Naive thymus-derived CD4-positive, alpha-beta T cell (primary cell): ENCODE data around the gene SLC43A1. TPM values are rescaled to one million over a fixed set of nuclear protein-coding genes. Genes with fewer than 3 reads are reported as not detected.
A peak's percentile ranks its signal among the peaks of the same experiment; 100 is the strongest.

Source experiments
- ATAC-seq: fragments of 150-1000 bp; cut with Tn5 transposase; 2 replicates; pipeline ENCODE4 v1.10.0; 2021; ENCODE audit warnings: mild to moderate bottlenecking, moderate library complexity
- CTCF ChIA-PET: fragments of 350-600 bp; sonication (Branson Sonifier 250); formaldehyde crosslinking; loops from one replicate; lab custom pipeline; 2021; ENCODE audit warnings: antibody characterized with exemption; lab: Charles Lee
- POLR2A ChIA-PET: fragments of 350-600 bp; sonication (Branson Sonifier 250); formaldehyde crosslinking; loops from one replicate; lab custom pipeline; 2021; ENCODE audit warnings: antibody characterized with exemption, inconsistent platforms; lab: Charles Lee
- DNase-seq, 9 donors: peaks; one replicate each; pipeline versions ENCODE4 v3.0.0 to v3.0.0-alpha.2; 2020 to 2022; ENCODE audit warnings: mixed read lengths in 1 of 9
- H3K27ac ChIP-seq: one replicate; pipeline ENCODE4 v1.7.0; 2013; ENCODE audit warnings: mild to moderate bottlenecking, low read depth, low read length, moderate library complexity
- H3K27me3 ChIP-seq, 2 donors: one replicate each; pipeline ENCODE4 v1.7.0; 2013; ENCODE audit warnings: low read length in 2 of 2, mild to moderate bottlenecking in 2 of 2, moderate library complexity in 2 of 2; ENCODE audit not compliant: control insufficient read depth in 2 of 2, insufficient read depth in 2 of 2
- H3K36me3 ChIP-seq, 3 experiments: 1 replicate in 2 of 3; 2 replicates in 1 of 3; pipeline ENCODE4 v1.7.0; 2013; ENCODE audit warnings: low read length in 3 of 3, mild to moderate bottlenecking in 3 of 3, moderate library complexity in 1 of 3; ENCODE audit not compliant: insufficient read depth in 3 of 3, control insufficient read depth in 2 of 3
- H3K4me1 ChIP-seq, 2 donors: one replicate each; pipeline ENCODE4 v1.7.0; 2013; ENCODE audit warnings: low read length in 2 of 2, mild to moderate bottlenecking in 2 of 2, moderate library complexity in 1 of 2; ENCODE audit not compliant: control insufficient read depth in 2 of 2, insufficient read depth in 2 of 2
- H3K4me3 ChIP-seq: 2 replicates; pipeline ENCODE4 v1.7.0; 2013; ENCODE audit warnings: mild to moderate bottlenecking, low read length
- H3K9me3 ChIP-seq, 3 experiments: 1 replicate in 2 of 3; 2 replicates in 1 of 3; pipeline ENCODE4 v1.7.0; 2013; ENCODE audit warnings: low read length in 3 of 3; ENCODE audit not compliant: control insufficient read depth in 2 of 3
- H3K27ac Mint-ChIP-seq, 9 donors: one replicate each; pipeline ENCODE4 v1.8.0; 2020 to 2022; ENCODE audit warnings: mixed read lengths in 9 of 9, mild to moderate bottlenecking in 8 of 9, moderate library complexity in 5 of 9, inconsistent platforms in 2 of 9
- H3K27me3 Mint-ChIP-seq, 5 donors: one replicate each; pipeline ENCODE4 v1.8.0; 2021 to 2022; ENCODE audit warnings: mixed read lengths in 5 of 5, mild to moderate bottlenecking in 1 of 5
- H3K36me3 Mint-ChIP-seq, 5 donors: one replicate each; pipeline ENCODE4 v1.8.0; 2020 to 2022; ENCODE audit warnings: mixed read lengths in 5 of 5, mild to moderate bottlenecking in 3 of 5, inconsistent platforms in 1 of 5
- H3K4me1 Mint-ChIP-seq, 7 donors: one replicate each; pipeline ENCODE4 v1.8.0; 2020 to 2022; ENCODE audit warnings: mixed read lengths in 7 of 7, mild to moderate bottlenecking in 3 of 7, inconsistent platforms in 1 of 7
- H3K4me3 Mint-ChIP-seq, 10 donors: one replicate each; pipeline ENCODE4 v1.8.0; 2020 to 2022; ENCODE audit warnings: mild to moderate bottlenecking in 10 of 10, mixed read lengths in 10 of 10, moderate library complexity in 6 of 10, inconsistent platforms in 2 of 10
- H3K9me3 Mint-ChIP-seq, 11 donors: one replicate each; pipeline ENCODE4 v1.8.0; 2020 to 2022; ENCODE audit warnings: mixed read lengths in 11 of 11, mild to moderate bottlenecking in 4 of 11, inconsistent platforms in 1 of 11, moderate library complexity in 1 of 11
- intact Hi-C, 2 donors: fragments of 100-400 bp; cut with micrococcal nuclease; formaldehyde crosslinking; loops; one replicate each; pipeline ENCODE4 v1.15.1; 2023
- polyA plus RNA-seq, 2 donors: library from polyadenylated mRNA; unstranded; fragments of 300-500 nt; fragmentation: Illumina TruSeq; gene quantifications; one replicate each; pipeline ENCODE4 v1.2.3, GENCODE V29; 2021
- total RNA-seq, 6 experiments: library from RNA in 5 of 6; stranded (reverse) in 5 of 6; gene quantifications; 1 replicate in 5 of 6; 2 replicates in 1 of 6; pipeline ENCODE4 v1.2.3 and lab custom pipeline; 2021 to 2026

The SLC43A1 gene
- total RNA-seq (10 to 100 TPM; 10.1 to 19.2 (median 16.3) TPM), polyA plus RNA-seq (10 to 100 TPM; 12.7 to 15.4 TPM), total RNA-seq (lab: John Stamatoyannopoulos, UW) (9.7 reads per million, percentile 35 among the genes with 10 or more reads in this experiment)

GRCh38 chr11:57515332-57516060 is at the start of gene SLC43A1:
TSS of gene SLC43A1 (minus strand) at chr11:57515702. CDS start at chr11:57514111, 1,591 bp downstream.
- CTCF ChIA-PET = interaction anchor here (0.9 to 5.3 kb wide), 4 partner anchors 9 to 129 kb away, joined by 3 to 43 read pairs (median 20); no protein-coding TSS in a partner anchor
- no peaks in the 10 kb centered on the region for H3K36me3 Mint-ChIP-seq
- ATAC-seq = peak; percentile 33
- Histone ChIP-seq H3K36me3 (peaks cover 0 to 12% (median 0%) of the 10 kb centered on the region in 3 experiments), H3K4me3 (peak within 1 kb of the TSS; percentile 63), H3K27me3 (no peaks in the 10 kb centered on the region), H3K27ac (peak within 1 kb of the TSS; percentile 63), H3K4me1 (peaks cover 5 to 7% of the 10 kb centered on the region in 2 donors), H3K9me3 (no peaks in the 10 kb centered on the region)
- H3K27ac Mint-ChIP-seq = peak within 1 kb of the TSS; percentile 69 to 93 (median 78)
- POLR2A ChIA-PET = interaction anchor here (0.6 to 3.1 kb wide), 7 partner anchors 9 to 191 kb away, joined by 3 to 12 read pairs (median 4); partner anchors contain the start of gene UBE2L6
- H3K4me1 Mint-ChIP-seq = peaks cover 19 to 31% (median 29%) of the 10 kb centered on the region in 7 donors
- peaks cover 0 to 10% (median 0%) of the 10 kb centered on the region in 5 donors for H3K27me3 Mint-ChIP-seq
- no peaks in the 10 kb centered on the region for H3K9me3 Mint-ChIP-seq
- DNase-seq = peak in 2 of 9 donors; percentile 17 to 54
- intact Hi-C loops = loop anchor here in 1 of 2 donors (1.0 to 2.0 kb wide), 2 partner anchors 12 to 57 kb away; no protein-coding TSS in a partner anchor
- peak within 1 kb of the TSS; percentile 95 to 99 (median 98) for H3K4me3 Mint-ChIP-seq

- no peaks in the 10 kb centered on the region for H3K9me3 ChIP-seq
- intact Hi-C loops = loop anchor here in 1 of 2 donors (10.0 kb wide), 2 partner anchors 238 to 1582 kb away; partner anchors contain the start of genes FAM111A and TNKS1BP1
- no peak for ATAC-seq
These were observed 47.1 kb upstream of the SLC43A1 start for GRCh38 chr11:57562596-57562995.

GRCh38 chr11:57560146-57560545 is 44.6 kb upstream of the SLC43A1 start:
- Mint-ChIP-seq H3K4me3 (no peak overlapping the region), H3K27me3 (no peaks in the 10 kb centered on the region), H3K36me3 (peaks cover 10 to 27% (median 16%) of the 10 kb centered on the region in 5 donors), H3K27ac (peak overlapping the region in 5 of 9 donors; percentile 6 to 55 (median 45)), H3K4me1 (peaks cover 35 to 54% (median 47%) of the 10 kb centered on the region in 7 donors), H3K9me3 (no peaks in the 10 kb centered on the region)
- Histone ChIP-seq H3K4me1 (peaks cover 4 to 10% of the 10 kb centered on the region in 2 donors), H3K27ac (no peak overlapping the region), H3K36me3 (peaks cover 12 to 70% (median 21%) of the 10 kb centered on the region in 3 experiments), H3K9me3 (no peaks in the 10 kb centered on the region), H3K4me3 (no peak overlapping the region), H3K27me3 (no peaks in the 10 kb centered on the region)
- ATAC-seq (no peak), DNase-seq (no peak)
- ChIA-PET POLR2A (no interaction called here), CTCF (no interaction called here)
- intact Hi-C loops = loop anchor here in 1 of 2 donors (10.0 kb wide), 2 partner anchors 235 to 1585 kb away; partner anchors contain the start of genes FAM111A and TNKS1BP1

More at GRCh38 chr11:57562596-57562995, 47.1 kb upstream of the SLC43A1 start:
- Histone ChIP-seq H3K27ac (peak overlapping the region; percentile 20), H3K36me3 (peaks cover 11 to 50% (median 16%) of the 10 kb centered on the region in 3 experiments), H3K4me1 (peaks cover 9 to 11% of the 10 kb centered on the region in 2 donors), H3K4me3 (no peak overlapping the region), H3K27me3 (no peaks in the 10 kb centered on the region)
- no peak for DNase-seq
- no peaks in the 10 kb centered on the region for H3K27me3 Mint-ChIP-seq
- peak overlapping the region in 7 of 10 donors; percentile 7 to 60 (median 13) for H3K4me3 Mint-ChIP-seq
- ChIA-PET POLR2A (interaction anchor here (1.0 kb wide), 1 partner anchor 16 kb away, joined by 3 read pairs; no protein-coding TSS in a partner anchor), CTCF (interaction anchor here (0.7 to 1.3 kb wide), 2 partner anchors 11 to 77 kb away, joined by 3 to 4 read pairs; no protein-coding TSS in a partner anchor)
- H3K27ac Mint-ChIP-seq = peak overlapping the region in 8 of 9 donors; percentile 43 to 97 (median 58)
- no peaks in the 10 kb centered on the region for H3K9me3 Mint-ChIP-seq
- peaks cover 45 to 62% (median 52%) of the 10 kb centered on the region in 7 donors for H3K4me1 Mint-ChIP-seq
- peaks cover 10 to 28% (median 13%) of the 10 kb centered on the region in 5 donors for H3K36me3 Mint-ChIP-seq

GRCh38 chr11:57556041-57556440 is 40.5 kb upstream of the SLC43A1 start:
- H3K36me3 ChIP-seq = peaks cover 30 to 95% (median 46%) of the 10 kb centered on the region in 3 experiments
- intact Hi-C loops = no loop called here
- Mint-ChIP-seq H3K4me3 (no peak overlapping the region), H3K9me3 (no peaks in the 10 kb centered on the region), H3K4me1 (peaks cover 8 to 19% (median 10%) of the 10 kb centered on the region in 7 donors), H3K36me3 (peaks cover 6 to 38% (median 23%) of the 10 kb centered on the region in 5 donors), H3K27me3 (no peaks in the 10 kb centered on the region), H3K27ac (peak overlapping the region in 4 of 9 donors; percentile 8 to 59 (median 42))
- POLR2A ChIA-PET = no interaction called here
- DNase-seq (no peak), ATAC-seq (no peak)
- H3K27ac ChIP-seq = no peak overlapping the region
- CTCF ChIA-PET = no interaction called here
- no peaks in the 10 kb centered on the region for H3K9me3 ChIP-seq
- H3K4me3 ChIP-seq = no peak overlapping the region
- peaks cover 0 to 3% of the 10 kb centered on the region in 2 donors for H3K4me1 ChIP-seq
- no peaks in the 10 kb centered on the region for H3K27me3 ChIP-seq

- POLR2A ChIA-PET = interaction anchor here (1.4 kb wide), 1 partner anchor 12 kb away, joined by 3 read pairs; the partner anchor contains the start of gene UBE2L6
- no peak for ATAC-seq
- peaks cover 6 to 38% (median 23%) of the 10 kb centered on the region in 5 donors for H3K36me3 Mint-ChIP-seq
These were observed 39.9 kb upstream of the SLC43A1 start for GRCh38 chr11:57555393-57555792.

GRCh38 chr11:57552479-57552878 is 37.0 kb upstream of the SLC43A1 start:
- peak overlapping the region in 4 of 9 donors; percentile 22 to 70 (median 52) for H3K27ac Mint-ChIP-seq
- peaks cover 5 to 9% (median 8%) of the 10 kb centered on the region in 7 donors for H3K4me1 Mint-ChIP-seq
- H3K27me3 Mint-ChIP-seq = no peaks in the 10 kb centered on the region
- DNase-seq (no peak), ATAC-seq (no peak)
- peaks cover 29 to 96% (median 43%) of the 10 kb centered on the region in 3 experiments for H3K36me3 ChIP-seq
- H3K4me1 ChIP-seq = peaks cover 3 to 7% of the 10 kb centered on the region in 2 donors
- no peaks in the 10 kb centered on the region for H3K9me3 Mint-ChIP-seq
- intact Hi-C loops = no loop called here
- H3K27me3 ChIP-seq = no peaks in the 10 kb centered on the region
- H3K27ac ChIP-seq = no peak overlapping the region
- no peak overlapping the region for H3K4me3 ChIP-seq
- ChIA-PET CTCF (no interaction called here), POLR2A (interaction anchor here (0.9 kb wide), 1 partner anchor 1036 kb away, joined by 3 read pairs; no protein-coding TSS in a partner anchor)
- no peaks in the 10 kb centered on the region for H3K9me3 ChIP-seq
- peaks cover 0 to 40% (median 22%) of the 10 kb centered on the region in 5 donors for H3K36me3 Mint-ChIP-seq
- H3K4me3 Mint-ChIP-seq = no peak overlapping the region

More at GRCh38 chr11:57555393-57555792, 39.9 kb upstream of the SLC43A1 start:
- CTCF ChIA-PET = no interaction called here
- H3K4me1 Mint-ChIP-seq = peaks cover 5 to 16% (median 8%) of the 10 kb centered on the region in 7 donors
- H3K4me3 Mint-ChIP-seq = no peak overlapping the region
- H3K27me3 Mint-ChIP-seq = no peaks in the 10 kb centered on the region
- H3K9me3 ChIP-seq = no peaks in the 10 kb centered on the region
- no peaks in the 10 kb centered on the region for H3K27me3 ChIP-seq
- H3K4me1 ChIP-seq = peaks cover 0 to 3% of the 10 kb centered on the region in 2 donors
- no peak overlapping the region for H3K27ac ChIP-seq
- no peak for DNase-seq
- H3K27ac Mint-ChIP-seq = peak overlapping the region in 7 of 9 donors; percentile 25 to 78 (median 63)
- intact Hi-C loops = no loop called here
- peaks cover 36 to 99% (median 50%) of the 10 kb centered on the region in 3 experiments for H3K36me3 ChIP-seq
- no peaks in the 10 kb centered on the region for H3K9me3 Mint-ChIP-seq
- H3K4me3 ChIP-seq = no peak overlapping the region
